ENCODE measurements around the gene SMC3. TPM values are rescaled to one million over a fixed set of nuclear protein-coding genes. Genes with fewer than 3 reads are reported as not detected.
"Not testable (repeated sequence)": the region's sequence is repeated elsewhere in the genome, so short reads cannot be mapped to it uniquely, and the experiment has no call there.

The SMC3 gene
- total RNA-seq, 1 donor from 2014 or later: 26.8 TPM

GRCh38 chr10:110576220-110576619 lies 8.7 kb downstream of the SMC3 start:
- no peak for DNase-seq (ENCODE audit: low spot score)

GRCh38 chr10:110577056-110577455 lies 9.6 kb downstream of the SMC3 start:
- no peak for DNase-seq (ENCODE audit: low spot score)

GRCh38 chr10:110584006-110584405 lies 16.5 kb downstream of the SMC3 start:
- no peak for DNase-seq (ENCODE audit: low spot score)

GRCh38 chr10:110591760-110592159 lies 24.3 kb downstream of the SMC3 start:
- no peak for DNase-seq (ENCODE audit: low spot score)

GRCh38 chr10:110597476-110597875 lies 30.0 kb downstream of the SMC3 start:
- DNase-seq (ENCODE audit: low spot score): no peak

- DNase-seq (ENCODE audit: low spot score): no peak
Observed at GRCh38 chr10:110600487-110601101, 33.1 kb downstream of the SMC3 start.

GRCh38 chr10:110601581-110601980 lies 34.1 kb downstream of the SMC3 start:
- DNase-seq (ENCODE audit: low spot score): no peak

GRCh38 chr10:110608087-110608486 lies 40.6 kb downstream of the SMC3 start:
- no peak for DNase-seq (ENCODE audit: low spot score)

- DNase-seq (ENCODE audit: low spot score): no peak
Observed at GRCh38 chr10:110609605-110610004, 42.1 kb downstream of the SMC3 start.

- no peak for DNase-seq (ENCODE audit: low spot score)
Observed at GRCh38 chr10:110610308-110610774, 42.8 kb downstream of the SMC3 start.

- not testable (repeated sequence) for DNase-seq (ENCODE audit: low spot score)
Observed at GRCh38 chr10:110610781-110611180, 43.3 kb downstream of the SMC3 start.

GRCh38 chr10:110612087-110612486 lies 44.6 kb downstream of the SMC3 start:
- no peak for DNase-seq (ENCODE audit: low spot score)

- no peak for DNase-seq (ENCODE audit: low spot score)
Observed at GRCh38 chr10:110612629-110613028, 45.1 kb downstream of the SMC3 start.

- no peak for DNase-seq (ENCODE audit: low spot score)
Observed at GRCh38 chr10:110613341-110613995, 46.0 kb downstream of the SMC3 start.

GRCh38 chr10:110613996-110614495 lies 46.6 kb downstream of the SMC3 start:
- no peak for DNase-seq (ENCODE audit: low spot score)

GRCh38 chr10:110615057-110615747 lies 47.7 kb downstream of the SMC3 start:
- DNase-seq (ENCODE audit: low spot score): no peak

GRCh38 chr10:110616493-110617033 lies 49.1 kb downstream of the SMC3 start:
- DNase-seq (ENCODE audit: low spot score): no peak

GRCh38 chr10:110617425-110618229 lies 50.1 kb downstream of the SMC3 start:
- DNase-seq (ENCODE audit: low spot score): no peak

GRCh38 chr10:110618230-110618610 lies 50.7 kb downstream of the SMC3 start:
- DNase-seq (ENCODE audit: low spot score): no peak

GRCh38 chr10:110619514-110620397 lies 52.3 kb downstream of the SMC3 start:
- DNase-seq (ENCODE audit: low spot score): no peak

Data from mesenteric fat pad (tissue), 1 donor.